GM19035 (cell line): ENCODE results near the gene HOXB3.

ENCODE experiments used
- ATAC-seq: cut with Tn5 transposase; IDR thresholded peaks from one replicate; pipeline ENCODE4 v1.9.1; 2021; ENCODE audit not compliant: unreplicated experiment

The HOXB3 gene

DNA sequence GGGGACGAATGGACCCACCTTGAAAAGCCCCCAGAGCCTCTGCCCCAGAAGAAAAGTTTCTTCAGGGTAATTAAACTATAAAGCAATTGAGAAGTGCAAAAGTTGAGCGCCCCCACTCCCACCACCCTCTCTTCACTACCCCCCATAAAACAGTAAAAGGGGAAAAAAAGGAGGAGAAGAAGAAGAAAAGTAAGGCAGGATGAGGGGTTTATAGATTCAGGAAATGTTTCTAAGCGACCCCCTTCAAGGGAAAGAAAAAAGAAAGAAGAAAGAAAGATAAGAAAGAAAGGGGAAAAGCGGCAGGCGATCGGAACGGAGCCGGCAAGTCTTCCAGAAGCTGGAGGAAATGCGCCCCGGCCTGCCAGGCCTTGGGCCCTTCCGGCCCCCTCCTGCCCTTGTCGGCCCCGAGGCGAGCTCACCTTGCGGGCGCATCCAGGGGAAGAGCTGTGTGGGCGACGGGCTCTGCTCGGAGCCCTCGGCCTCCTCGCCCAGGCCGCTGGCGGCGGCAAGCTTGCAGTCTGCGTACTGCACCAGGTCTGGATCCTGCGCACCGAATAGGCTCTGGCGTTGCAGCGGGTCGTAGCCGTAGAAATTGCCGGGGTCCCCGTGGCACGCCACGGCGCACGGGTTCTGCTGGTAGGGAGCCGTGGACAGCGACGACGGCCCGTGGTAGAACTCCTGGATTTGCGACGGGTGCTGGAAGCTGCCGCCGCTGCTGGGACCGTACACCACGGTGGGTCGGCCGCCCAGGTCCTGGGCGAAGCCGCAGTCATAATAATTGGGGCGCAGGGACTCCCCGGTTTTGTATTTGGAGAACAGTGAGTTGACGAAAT lies 24.0 kb upstream of the HOXB3 start:
- no peak for ATAC-seq

DNA sequence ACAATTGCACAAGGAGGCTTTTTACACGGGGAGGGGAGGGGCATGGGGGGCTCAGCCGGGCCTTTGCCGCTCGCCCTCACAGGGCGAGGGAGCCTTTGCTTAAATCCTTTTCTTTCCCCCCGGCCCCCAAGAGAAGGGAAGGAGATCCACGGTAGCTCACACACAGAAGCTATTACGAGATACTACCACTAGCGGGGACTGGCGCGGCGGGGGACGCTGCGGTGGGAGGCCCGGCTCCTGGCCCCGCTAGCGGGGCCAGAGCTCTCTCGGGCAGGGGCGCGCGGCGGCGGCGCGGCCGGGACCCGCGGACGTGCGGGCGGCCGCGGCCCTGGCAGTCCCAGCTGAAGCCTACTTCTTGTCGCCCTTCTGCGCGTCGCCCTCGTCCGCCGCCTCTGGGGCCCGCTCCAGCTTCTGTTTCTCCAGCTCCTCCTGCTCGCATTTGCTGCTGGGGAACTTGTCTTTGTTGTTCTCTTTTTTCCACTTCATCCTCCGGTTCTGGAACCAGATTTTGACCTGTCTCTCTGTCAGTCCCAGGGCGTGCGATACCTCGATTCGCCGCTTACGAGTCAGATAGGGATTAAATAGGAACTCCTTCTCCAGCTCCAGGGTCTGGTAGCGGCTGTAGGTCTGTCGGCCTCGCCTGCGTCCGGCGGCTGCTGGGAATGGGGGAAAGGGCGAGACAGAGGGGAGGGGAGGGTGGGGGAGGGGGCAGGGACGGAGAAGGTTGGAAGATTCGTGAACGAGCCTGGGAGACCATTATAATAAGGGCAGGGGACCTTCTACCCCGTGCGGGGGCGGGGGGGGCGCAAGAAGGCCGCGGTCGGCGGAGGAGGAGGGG lies 23.0 kb upstream of the HOXB3 start:
- no peak for ATAC-seq

DNA sequence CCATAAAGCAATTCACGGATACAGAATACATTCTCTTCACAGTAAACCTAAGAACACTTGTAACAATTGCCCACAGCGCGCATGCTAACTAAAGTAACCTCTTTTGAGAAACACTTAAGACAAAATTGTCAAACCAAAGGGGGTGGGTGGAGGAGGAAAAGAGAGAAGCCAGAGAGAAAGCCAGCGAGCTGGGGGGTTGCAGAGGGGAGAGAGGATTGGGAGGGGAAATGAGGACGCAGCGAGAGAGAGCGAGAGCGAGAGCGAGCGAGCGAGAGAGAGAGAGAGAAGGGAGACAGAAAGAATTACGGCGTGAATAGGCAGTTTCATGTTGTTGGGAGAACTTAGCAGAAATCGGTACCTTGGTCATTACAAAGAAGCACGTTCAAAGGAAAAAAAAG lies 22.4 kb upstream of the HOXB3 start:
- ATAC-seq, result no peak

DNA sequence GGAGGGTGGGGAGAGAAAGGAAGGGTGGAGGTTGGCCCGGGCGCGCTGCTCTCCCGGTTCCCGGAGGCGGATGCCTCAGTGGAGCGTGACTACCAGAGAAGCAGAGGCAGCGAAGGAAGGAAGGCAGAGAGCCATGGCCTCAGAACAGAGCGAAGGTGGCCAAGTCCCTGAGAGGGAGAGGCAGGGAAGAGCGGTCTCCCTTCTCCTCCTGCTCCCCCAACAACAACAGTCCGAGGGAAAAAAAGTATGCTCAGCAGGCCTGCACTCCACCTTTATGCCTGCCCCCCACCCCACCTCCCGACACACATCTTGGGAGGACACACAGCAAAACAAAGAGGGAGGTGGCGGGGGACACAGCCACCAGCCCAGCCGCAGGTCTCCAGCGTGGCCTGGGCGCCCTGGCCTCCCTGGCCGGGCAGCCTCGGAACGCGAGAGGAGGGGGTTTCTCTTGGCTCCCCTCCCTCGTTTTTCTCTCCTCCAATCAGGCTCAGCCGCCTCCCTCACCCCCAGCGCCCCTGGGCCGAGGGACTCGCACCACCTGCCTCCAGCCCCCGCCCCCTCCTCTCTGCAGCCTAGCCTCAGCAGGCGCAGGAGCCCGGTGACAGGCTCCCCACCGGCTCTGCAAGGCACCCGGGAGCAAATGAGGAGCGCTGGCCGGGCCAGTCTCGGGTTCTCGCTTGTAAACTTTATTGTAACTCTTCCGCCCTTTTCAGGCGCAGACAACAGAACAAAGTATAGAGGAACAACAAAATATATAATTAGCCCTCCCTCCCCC lies 21.8 kb upstream of the HOXB3 start:
- ATAC-seq, result no peak

DNA sequence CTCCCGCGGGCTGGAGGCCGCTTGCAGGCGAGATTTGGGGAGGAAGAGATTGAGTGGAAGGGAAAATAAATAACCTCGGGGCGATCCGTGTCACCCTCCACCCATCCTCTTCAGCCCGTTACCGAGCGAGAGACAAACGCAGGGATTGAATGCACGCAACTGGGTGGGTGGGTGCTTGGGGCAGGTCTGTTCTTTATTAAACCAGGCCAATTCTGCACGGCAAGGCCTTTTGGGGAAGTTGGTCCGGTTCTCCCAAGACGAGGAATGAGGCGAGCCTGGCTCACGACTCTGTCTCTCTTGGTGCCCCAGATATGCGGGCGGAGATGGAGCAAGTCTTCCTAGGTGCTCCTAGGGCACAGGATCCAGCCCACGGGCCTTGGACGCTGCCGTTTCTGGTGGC lies 21.2 kb upstream of the HOXB3 start:
- no peak for ATAC-seq

DNA sequence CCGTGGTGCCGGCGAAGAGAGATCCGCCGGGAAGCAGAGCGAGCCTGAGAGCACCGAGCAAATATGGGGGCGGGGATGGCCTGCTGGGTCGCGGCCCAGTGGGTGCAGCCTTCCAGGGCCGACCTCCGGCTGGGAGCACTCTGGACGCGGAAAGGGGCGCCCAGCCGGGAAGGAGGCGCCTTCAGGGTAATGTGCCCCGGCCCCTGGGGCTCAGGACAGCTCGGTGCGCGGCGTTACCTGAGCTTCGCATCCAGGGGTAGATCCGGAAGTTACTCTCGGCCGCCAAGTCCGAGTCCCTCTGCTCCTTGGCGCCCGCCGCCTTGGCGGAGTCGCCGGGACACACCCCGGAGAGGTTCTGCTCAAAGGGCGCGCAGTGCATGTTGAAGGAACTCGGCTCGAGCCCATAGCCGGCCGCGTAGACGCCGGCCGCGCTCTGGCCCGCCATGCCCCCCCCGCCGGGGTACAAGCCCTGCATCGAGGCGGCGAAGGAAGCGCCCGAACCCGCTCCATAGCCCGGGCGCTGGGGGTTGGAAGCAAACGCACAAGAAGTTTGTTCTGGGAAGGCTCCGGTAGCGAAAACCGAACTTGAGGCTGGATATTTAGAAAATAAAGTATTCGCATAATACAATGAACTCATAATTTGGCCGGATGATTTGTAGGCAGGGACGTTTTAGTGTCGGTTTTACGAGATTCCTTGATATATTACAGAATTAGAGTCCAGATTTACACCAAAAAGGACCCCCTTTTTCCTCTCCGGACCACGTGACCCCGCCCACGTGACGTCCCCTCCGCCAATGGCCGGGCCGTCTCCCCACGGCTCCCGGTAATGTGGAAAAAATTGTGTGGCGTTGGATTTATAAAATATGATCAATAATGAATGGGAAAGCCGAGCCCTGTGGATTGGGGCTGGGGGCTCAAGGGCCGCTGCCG lies 20.5 kb upstream of the HOXB3 start, which contains the start of gene HOXB7:
TSS of gene HOXB7 (minus strand) at position 736 of the 930 bp plus-strand sequence. CDS start at position 637, 99 bp downstream.
- ATAC-seq, result peak; percentile 49

DNA sequence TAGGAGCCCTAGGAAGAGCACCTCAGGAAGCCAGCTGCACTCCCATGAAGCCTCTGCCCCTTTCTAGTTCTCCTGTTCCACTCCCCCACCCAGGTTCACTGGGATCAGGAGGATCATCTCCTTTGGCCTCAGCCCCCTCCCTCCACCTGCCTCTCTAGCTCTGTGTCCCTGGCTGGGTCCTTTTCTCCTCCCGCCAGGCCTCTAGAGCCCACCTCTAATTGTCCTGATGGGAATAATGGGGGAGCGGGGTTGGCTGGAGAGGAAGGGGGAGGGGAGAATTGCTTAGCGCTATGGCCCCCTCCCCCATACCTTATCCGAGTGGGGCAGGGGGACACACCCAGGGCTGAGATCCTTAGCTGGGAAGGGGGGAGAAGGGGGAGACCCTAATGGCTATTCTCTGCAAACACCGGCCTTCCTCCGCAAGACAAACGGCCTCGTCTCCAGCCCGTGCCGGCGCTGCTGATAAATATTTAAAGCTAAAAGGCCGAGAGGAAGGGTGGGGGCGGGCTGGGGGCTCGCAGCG lies 19.8 kb upstream of the HOXB3 start:
- no peak for ATAC-seq

DNA sequence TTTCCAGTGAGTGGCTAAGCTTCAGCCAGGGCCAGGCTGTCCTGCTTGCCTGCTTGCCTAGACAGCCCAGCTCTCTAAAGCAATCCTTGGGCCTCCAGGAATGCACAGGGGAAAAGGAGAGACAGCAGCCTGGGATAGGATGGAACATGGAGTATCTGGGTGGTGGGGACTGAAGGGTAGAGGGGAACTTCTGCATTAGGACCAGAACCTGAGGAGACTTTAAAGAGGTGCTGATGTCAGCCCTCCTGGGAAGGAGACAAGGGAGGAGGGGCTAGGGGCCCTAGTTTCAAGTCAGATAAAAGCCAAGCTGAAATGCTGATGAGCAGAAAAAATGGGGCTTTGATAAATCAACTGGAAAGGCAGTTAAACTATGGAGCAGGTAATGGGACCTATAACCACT lies 19.0 kb upstream of the HOXB3 start:
- no peak for ATAC-seq

DNA sequence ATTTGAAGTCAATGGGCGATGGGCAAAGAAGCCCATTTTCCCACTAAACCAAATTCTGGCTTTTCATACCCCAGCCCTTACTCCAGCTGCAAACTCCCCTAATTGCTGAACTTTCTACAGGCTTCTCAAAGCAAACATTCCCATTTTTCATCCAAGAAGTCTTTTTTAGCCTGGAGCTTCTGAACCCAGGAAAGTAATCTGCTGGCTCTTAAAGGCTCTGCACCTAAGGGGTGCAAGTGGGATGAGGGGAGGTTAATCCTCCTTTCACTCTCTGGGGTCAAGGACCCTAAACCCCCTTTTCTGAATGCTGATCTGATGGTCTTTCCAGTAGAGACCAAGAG lies 18.4 kb upstream of the HOXB3 start:
- ATAC-seq, result no peak

DNA sequence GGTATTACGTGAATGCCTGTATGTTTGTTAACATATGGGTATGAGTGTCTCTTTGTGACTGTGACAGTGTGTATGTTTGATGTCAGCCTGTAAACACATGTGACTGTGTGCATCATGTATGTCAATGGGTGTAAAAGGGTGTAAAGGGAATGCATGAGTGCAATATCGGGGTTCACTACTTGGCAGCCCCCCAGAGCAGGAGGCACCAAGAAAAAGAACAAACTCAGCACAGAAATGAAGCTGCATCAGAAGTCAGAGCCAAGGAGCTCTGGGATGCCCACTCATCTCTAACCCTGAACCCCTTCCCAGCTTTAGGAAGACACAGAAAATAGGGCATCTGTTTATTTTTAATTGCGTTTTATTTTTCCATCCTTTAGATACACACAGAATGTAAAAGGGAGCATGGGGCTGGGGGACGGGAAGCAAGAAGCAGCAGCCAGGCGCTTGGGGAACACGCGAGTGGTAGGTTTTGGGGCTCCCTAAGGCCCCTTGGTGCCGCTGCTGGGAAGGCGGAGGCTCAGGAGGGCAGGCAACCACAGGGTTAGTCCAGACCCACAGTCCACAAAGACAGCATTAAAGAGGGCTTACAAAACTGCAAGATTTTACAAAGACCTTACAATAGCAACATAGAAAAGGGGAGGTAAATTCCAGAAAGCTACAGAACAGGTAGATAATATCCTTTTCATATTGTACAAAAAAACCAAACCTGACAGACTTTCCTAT lies 17.0 kb upstream of the HOXB3 start:
- ATAC-seq, result no peak

DNA sequence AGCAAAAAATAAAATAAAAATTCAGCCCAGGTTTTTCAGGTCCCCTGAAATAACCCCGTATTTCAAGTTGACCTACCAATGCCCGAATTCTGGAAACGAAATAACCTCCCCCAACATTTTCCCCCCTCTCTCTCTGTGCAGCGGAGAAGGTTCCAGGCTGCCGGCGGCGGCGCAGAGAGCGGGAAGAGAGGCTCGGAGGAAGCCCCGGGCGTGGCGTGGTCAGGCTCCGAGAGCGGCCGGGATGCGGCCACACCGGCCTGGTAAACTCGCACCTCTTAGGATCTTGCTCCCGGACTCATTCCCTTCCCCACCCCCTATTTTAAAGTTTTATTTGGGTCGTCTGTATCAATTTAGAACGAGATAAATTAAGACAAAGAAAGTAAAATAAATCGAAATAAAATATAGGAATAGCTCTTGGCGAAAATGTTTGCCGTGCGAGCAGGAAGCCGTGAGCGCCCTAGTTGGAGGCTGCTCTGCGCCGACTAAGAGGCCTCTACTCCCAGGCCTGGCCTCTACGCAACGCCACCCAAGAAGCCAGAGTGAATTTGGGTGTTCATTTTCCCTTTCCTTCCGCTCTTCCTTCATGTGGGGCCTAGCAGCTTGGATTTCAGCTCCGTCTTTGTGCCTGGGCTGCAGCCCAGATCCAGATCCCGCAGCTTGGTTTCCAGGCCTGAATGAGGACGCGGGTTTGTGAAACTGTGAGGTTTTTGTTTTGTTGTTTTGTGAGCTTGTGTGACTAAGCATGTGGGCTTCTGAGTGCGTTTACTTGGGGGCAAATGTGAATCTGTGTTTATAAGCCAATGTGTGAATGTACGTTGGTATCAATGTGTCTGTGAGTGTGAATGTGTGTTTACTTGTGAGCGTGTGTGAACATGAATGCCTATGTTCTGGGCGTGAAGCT lies 16.2 kb upstream of the HOXB3 start:
- no peak for ATAC-seq

DNA sequence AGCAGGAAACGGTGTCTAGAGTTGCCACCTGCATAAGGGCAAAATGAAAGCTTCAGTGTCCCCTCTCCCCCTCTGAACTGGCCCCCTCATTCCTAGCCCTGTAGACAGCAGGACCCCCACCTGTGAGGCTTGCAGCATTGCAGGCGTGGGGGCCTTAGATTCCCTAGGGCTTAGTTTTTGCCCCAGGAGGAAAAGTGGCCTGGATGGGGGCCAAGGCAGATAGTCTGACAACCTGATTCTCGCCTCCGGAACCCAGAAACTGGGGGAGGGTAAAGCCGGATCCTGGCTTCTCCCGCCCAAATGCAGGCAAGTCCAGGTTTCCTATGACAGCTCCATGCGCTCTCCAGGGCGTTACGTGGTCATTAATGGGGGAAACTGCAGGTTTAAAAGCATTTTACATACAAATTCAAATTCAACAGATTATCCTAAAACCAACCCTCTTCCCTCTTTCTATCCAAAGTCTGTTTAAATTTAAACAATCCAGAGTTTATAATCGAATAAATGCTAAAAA lies 15.4 kb upstream of the HOXB3 start:
- no peak for ATAC-seq

DNA sequence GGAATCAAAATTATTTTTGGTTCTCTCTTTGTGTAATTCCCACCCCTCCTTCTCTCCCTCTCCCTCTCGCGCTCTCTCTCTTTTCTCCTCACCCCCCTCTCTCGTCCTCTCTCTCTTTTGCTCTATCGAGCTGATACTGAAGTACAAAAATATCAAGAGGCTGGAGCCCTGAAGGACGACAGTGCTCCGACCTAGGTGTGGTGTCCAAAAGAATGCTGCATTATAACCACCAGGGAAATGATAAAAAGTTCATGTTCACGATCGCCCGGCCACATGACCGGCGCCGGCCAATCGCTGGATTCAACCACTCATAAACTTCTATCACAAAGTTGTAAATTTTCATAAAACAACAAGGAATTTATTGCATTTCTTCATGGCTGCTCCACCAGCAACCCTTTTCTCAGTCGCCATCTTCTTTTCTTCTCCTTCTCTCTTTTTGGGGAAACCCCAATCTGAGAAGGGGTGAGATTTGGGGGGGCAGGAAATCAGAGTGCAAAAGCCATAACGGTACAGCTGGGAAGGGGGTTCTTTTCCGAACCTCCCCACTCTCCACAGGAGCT lies 14.8 kb upstream of the HOXB3 start, which contains the start of gene HOXB6:
TSS of gene HOXB6 (minus strand) at position 217 of the 560 bp plus-strand sequence. CDS start 6,836 bp downstream, outside the sequence.
- no peak for ATAC-seq

DNA sequence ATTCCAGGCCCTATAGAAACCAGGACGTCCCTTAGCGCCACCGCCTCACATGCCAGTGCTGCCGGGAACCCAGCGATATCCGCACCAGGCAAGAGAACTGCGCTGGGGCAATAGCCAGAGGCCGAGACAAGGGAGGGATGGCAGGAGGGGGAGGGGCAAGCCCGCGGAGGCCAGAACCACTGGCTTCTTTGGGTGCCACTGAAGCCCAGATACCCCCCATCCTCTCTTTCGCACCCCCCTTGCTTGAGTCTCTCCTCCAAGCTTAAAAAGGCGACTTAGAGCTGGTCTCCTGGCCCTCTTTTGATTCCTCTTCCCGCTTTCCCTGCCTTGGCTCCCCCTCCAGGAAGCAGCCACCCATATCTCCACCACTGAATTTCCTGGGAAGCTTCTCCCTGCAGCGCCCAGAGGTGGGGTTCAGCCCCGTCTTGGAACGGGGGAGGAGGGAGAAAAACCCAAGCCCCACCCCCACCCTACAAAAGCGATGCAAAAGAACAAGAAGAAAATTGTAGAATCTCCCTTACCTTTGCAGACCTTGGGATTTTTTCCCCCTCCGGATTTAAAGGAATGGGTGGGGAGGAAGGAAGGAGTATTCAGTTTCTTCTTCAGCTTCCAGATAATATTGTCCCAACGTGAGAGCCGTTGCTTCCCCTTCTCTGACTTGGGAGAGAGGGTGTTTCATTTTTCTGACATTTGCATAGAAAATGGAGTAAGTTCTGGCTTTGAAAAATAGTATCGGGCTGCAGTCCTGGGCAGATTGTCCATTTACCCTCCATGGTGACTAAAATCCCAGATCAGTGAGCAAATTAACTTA lies 14.1 kb upstream of the HOXB3 start:
- no peak for ATAC-seq

DNA sequence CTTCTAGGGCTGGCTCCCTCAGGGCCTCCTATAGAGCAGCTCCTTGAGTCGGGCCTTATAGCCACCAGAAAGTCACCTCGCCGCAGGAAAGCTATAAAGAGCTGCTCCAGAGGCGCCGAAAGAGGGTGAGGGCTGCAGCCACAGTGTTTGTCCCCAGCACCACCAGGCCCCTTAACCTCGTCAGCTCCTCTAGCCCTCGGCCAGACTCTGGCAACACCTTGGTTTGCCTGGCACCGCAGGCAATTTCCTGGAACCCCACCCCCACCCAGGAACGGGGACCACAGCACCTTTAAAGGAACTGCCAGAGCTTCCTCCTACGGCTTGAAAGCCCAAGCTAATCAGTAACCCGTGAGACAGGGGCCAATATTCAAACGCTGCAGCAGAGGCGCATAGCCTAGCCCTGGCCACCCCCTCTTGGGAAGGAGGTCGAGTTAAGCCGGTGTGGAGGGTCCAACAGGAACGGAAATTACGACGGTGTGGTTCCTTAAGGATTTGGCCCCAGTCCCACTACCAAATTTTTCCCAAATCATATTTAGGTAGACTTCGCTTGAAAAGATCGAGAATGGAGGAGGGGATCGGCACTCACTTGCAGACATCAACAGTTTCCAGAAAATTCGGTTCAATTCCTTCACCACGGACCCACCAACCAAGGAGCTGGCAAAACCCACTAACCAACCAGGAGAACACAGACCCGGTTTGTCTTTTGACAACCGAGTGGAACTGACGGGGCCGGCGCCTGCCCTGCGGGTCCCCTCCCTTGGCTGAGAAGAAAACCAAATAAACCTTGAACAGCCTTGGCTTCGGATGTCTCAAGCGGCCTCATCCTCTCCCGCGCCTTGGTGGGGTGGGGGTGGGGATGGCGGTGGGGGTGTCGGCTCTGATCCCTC lies 11.7 kb upstream of the HOXB3 start:
- no peak for ATAC-seq

DNA sequence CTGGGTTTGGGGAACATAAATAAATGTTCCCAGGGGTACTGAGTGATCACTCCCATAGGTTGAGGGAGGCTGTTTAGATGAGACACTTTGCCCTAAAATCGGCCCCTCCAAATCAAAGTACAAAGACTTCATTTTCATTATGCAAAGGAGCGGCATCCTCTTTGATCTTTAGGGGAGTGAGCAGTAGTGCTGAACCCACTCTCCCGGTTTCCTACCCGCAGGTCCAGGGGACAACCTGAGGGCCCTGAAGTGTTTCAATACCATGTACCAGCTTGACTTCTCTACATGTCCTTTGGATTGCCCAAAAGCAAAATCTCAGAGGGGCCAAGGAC lies 11.1 kb upstream of the HOXB3 start:
- ATAC-seq, result no peak
